HG02840 (cell line): Measurements from ENCODE around the gene PIK3R2.
"Not testable (repeated sequence)": the region's sequence is repeated elsewhere in the genome, so short reads cannot be mapped to it uniquely, and the experiment has no call there.

ENCODE experiments used
- ATAC-seq: cut with Tn5 transposase; IDR thresholded peaks from one replicate; pipeline ENCODE4 v1.9.1; 2021; ENCODE audit warnings: mild to moderate bottlenecking, moderate library complexity, moderate number of reproducible peaks; ENCODE audit not compliant: unreplicated experiment, low FRiP score

PIK3R2 gene

GRCh38 chr19:18152817-18153555 lies at the start of gene PIK3R2:
TSS of gene PIK3R2 (plus strand) at chr19:18153163. CDS start at chr19:18155880, 2,717 bp downstream.
- ATAC-seq: peak; percentile 66

GRCh38 chr19:18104793-18105131 lies 48.2 kb upstream of the PIK3R2 start:
- no peak for ATAC-seq

DNA sequence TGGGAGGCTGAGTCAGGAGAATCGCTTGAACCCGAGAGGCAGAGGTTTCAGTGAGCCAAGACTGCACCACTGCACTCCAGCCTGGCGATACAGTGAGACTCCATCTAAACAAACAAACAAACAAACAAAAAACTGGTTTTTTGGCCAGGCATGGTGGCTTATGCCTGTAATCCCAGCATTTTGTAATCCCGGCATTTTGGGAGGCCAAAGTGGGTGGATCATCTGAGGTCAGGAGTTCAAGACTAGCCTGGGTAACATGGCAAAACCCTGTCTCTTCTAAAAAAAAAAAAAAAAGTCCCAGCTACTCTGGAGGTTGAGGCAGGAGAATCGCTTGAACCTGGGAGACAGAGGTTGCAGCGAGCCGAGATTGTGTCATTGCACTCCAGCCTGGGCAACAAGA lies 47.7 kb upstream of the PIK3R2 start:
- not testable (repeated sequence) for ATAC-seq

- ATAC-seq: no peak
These were observed 45.7 kb upstream of the PIK3R2 start for GRCh38 chr19:18107235-18107634.

- ATAC-seq: no peak
These were observed 44.1 kb upstream of the PIK3R2 start for GRCh38 chr19:18108897-18109296.

- ATAC-seq: no peak
These were observed 43.6 kb upstream of the PIK3R2 start for GRCh38 chr19:18109341-18109732.

DNA sequence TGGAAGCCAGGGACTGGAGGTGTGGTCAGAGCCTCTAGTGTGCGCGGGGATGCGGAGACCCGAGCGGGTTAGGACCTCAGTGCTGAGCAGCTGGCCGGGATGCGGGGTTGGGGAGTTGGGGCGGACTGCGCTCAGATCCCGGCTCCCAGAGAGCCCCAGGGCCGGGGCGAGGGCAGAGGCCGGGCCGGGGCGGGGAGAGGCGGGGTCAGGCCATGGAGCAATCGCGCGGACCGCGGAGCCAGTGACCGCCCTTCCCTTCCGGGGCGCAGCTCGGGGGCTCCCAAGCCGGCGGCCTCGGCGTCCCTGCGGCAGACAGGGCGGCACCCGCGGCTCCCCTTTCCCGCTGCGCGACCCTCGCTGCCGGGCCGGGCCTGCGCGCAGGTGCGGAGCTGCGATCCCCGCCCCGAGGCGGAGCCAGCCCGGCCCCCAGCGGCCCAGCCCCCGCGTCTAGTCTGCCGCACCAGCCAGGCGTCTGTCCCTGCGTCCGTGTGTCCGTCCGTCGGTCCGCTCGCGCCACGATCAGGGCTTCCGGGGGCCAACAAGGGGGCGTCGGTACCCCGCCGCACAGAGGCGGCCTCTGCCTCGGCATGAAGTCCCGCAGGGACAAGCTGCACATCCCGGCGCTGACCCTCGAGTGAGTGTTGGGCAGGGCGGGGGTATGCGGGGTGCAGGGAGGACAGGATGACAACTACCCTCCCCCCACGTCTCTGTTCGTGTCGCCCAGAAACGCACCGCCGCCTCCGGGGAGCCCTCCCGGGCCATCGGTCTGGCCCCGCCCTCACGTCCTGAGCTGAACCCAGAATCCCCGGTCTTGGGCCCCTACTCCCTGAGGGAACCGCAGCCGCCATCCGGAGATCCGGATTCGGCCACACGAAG lies 43.0 kb upstream of the PIK3R2 start:
- no peak for ATAC-seq

DNA sequence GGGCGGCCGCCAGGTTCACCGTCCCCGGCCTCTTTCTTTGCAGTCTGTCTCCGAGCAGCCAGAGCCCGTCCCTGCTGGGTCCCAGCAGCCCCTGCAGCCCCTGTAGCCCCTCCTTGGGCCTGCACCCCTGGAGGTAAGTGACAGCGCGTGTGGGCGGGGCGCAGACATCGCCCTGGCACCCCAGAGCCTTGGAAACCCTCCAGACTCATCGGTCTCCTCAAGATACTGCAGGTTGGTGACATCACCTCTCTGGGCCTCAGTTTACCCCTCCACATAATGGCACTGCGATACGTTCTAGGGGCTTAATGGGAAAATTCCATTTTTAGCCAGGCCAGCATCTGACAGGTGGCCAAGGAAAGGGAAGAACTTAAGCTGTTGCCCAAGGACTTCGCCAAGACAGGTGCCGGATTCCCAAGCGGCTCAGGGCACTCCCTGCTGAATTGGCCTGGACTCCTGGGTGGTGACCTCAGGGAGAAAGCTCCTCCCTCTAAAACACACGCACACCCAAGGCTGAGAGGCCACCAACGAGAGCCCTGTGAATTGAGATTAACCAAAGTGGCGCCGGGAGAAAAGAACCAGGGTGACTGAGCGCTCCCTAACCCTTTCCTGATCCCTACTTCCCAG lies 42.2 kb upstream of the PIK3R2 start:
- no peak for ATAC-seq

DNA sequence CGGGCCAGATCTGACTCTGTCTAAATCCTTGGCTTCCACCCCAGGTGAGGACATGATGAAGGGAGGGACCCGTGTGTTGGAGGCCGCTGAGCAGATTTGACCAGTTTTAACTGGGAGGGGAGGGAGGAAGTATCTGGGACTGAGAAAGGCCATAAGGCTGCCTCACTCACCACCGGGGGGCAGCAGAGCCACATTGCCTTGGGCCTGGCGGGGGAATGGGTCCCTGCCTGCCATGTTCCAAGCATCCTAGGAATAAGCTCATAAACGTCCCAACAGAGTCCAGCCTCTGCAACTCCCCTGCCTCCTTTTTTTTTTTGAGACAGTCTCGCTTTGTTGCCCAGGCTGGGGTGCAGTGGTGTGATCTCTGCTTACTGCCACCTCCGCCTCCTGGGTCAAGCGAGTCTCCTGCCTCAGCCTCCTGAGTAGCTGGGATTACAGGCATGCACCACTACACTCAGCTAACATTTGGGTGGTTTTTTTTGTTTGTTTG lies 39.9 kb upstream of the PIK3R2 start:
- no peak for ATAC-seq

- no peak for ATAC-seq
These were observed 39.1 kb upstream of the PIK3R2 start for GRCh38 chr19:18113827-18114226.

GRCh38 chr19:18114483-18114882 lies 38.5 kb upstream of the PIK3R2 start:
- no peak for ATAC-seq

- ATAC-seq: no peak
These were observed 35.6 kb upstream of the PIK3R2 start for GRCh38 chr19:18117364-18117691.

DNA sequence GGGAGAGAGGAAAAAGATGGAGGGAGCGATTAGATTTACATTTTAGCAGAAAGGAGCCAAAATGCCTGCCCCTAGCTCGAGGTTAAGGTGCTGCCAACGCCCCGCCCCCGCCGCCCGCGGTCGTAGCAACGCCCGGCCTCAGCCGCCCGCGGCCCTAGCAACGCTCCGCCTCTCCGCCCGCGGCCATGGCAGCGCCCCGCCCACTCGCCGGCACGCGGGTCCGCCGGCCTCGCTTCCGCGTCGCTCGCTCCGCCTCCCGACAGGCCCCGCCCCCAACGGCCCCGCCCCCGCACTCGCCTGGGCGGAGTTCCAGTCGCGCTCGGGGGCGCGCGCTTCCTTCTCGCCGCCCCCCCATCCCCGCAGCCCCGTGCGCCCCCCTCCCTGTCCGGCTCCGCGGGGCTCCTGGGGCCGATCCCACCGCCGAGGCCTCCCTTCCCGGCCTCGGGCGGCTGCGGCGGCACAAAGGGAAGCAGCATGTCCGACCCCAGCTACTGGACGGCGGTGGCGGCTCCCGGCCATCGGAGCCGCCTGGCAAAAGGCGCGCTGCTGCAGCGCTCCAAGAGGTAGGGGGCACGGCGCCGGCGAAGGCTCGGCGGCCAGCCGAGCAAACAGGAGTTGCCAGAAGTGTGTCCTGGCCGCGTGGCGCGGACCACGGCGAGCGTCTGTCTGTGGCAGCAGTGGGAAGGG lies 35.1 kb upstream of the PIK3R2 start:
- peak; percentile 84 for ATAC-seq

DNA sequence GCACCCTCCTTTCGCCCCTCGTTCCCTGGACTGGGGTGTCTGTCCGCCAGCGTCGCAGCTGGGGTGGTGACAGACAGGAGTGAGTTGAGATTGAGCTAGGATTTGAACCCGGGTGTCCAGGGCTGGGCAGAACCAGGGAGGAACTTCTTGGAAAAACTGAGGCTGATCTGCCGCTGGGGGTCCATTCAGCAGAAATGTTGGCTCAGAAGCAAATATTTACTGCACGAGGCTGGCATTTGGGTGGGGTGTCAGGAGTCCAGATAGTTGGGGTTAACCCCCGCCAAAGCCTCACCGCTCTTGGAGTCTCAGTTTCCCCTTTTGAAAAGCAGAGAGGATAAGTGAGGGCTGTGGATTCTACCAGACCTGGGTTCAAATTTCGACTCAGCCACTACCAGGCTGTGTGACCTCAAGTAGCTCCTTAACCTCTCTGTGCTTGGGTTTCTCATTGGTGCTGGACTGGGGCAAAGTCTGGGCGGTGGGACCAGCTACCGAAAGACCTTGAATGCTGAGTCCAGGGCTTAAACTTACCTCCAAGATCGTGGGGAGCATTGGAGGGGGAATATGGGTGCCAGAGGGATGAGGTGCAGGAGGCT lies 34.4 kb upstream of the PIK3R2 start:
- ATAC-seq: no peak

GRCh38 chr19:18119013-18119716 lies 33.8 kb upstream of the PIK3R2 start:
- no peak for ATAC-seq

GRCh38 chr19:18119717-18120105 lies 33.3 kb upstream of the PIK3R2 start:
- no peak for ATAC-seq

DNA sequence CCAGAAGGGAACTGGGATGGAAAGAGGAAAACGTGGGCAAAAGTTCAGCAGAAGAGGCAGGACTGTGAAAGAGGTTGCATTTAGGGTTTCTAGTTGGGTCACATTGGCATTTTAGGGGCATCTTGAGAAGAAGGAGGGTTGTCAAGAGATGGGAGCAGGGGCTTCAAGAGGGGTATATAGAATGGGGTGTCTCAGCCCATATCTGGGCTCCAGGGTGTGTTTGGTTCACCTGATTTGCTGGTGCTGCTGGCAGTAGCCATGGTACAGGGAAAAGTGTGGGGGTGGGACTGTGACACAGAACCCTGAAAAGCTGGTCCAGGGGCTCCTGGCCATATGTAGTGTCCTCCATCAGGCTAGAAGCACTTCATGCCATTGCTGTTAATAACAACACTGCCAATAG lies 32.8 kb upstream of the PIK3R2 start:
- ATAC-seq: no peak

- ATAC-seq: no peak
These were observed 31.8 kb upstream of the PIK3R2 start for GRCh38 chr19:18121166-18121565.

- ATAC-seq: no peak
These were observed 30.5 kb upstream of the PIK3R2 start for GRCh38 chr19:18122424-18122823.
